Activated CD4-positive, alpha-beta T cell treated with anti-CD3 and anti-CD28 coated beads, Interleukin-2, amount 10 ng/mL, durations not matched to agents 7 days and 5 days (primary cell): ENCODE data around the gene SYNM. TPM values are rescaled to one million over a fixed set of nuclear protein-coding genes. Genes with fewer than 3 reads are reported as not detected.

Source experiments
- CTCF ChIA-PET: fragments of 350-600 bp; sonication (Branson Sonifier 250); formaldehyde crosslinking; loops from one replicate; lab custom pipeline; 2021; ENCODE audit warnings: antibody characterized with exemption; lab: Charles Lee
- POLR2A ChIA-PET: fragments of 350-600 bp; sonication (Branson Sonifier 250); formaldehyde crosslinking; loops from one replicate; lab custom pipeline; 2021; ENCODE audit warnings: antibody characterized with exemption; lab: Charles Lee
- DNase-seq: peaks from one replicate; pipeline ENCODE4 v3.0.0-alpha.2; 2020
- H3K27ac Mint-ChIP-seq: one replicate; pipeline ENCODE4 v1.8.0; 2021; ENCODE audit warnings: mild to moderate bottlenecking, moderate library complexity, mixed read lengths
- H3K27me3 Mint-ChIP-seq: one replicate; pipeline ENCODE4 v1.8.0; 2021; ENCODE audit warnings: mixed read lengths
- H3K36me3 Mint-ChIP-seq: one replicate; pipeline ENCODE4 v1.8.0; 2021; ENCODE audit warnings: low read depth, mixed read lengths
- H3K4me1 Mint-ChIP-seq: one replicate; pipeline ENCODE4 v1.8.0; 2021; ENCODE audit warnings: mixed read lengths
- H3K4me3 Mint-ChIP-seq: one replicate; pipeline ENCODE4 v1.8.0; 2021; ENCODE audit warnings: mild to moderate bottlenecking, moderate library complexity, mixed read lengths
- H3K9me3 Mint-ChIP-seq: one replicate; pipeline ENCODE4 v1.8.0; 2021; ENCODE audit warnings: mixed read lengths
- total RNA-seq, 2 experiments: library from RNA; stranded (reverse); gene quantifications; one replicate each; pipeline ENCODE4 v1.2.3, GENCODE V29; 2021

Gene SYNM
- total RNA-seq, 2 experiments from 2014 or later: 0.08 to 0.12 TPM

DNA sequence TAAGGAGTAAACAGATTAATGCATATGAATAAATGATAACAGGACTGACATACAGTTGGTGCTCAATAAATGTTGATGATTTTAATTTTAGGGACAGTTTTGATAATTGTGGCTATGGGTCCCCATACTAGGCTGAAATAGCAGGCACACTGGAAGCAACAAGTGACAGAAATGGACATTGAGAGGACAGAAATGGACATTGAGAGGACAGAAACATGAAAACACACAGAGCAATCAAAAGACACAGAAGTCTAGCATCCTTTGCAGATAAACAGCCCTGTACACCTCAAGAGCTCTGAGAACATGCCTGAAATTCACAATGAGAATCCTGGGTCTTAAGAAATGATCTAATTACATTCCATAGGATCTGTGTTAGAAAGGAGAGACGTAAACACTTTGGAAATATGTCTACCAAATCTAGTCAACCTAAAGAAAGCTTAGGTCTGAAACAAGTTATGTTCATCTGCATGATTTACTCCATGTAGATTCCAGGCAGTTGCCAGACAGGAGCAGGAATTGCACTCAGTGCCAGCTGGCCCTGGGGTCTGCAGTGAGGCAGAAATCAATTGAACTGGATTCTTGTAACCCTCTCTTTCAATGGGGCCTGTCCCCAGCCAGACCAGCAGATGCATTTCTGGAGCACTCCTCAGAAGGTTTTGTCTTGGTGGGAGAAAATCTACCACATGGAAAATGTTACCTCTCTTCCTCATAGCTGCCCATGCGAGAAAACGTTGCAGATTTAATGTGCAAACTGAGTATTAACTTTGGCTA lies 60.3 kb downstream of the SYNM start:
- ChIA-PET CTCF (no interaction called here), POLR2A (no interaction called here)
- Mint-ChIP-seq H3K4me3 (no peak overlapping the region), H3K27me3 (no peaks in the 10 kb centered on the region), H3K9me3 (no peaks in the 10 kb centered on the region), H3K27ac (no peak overlapping the region), H3K36me3 (no peaks in the 10 kb centered on the region), H3K4me1 (peaks cover 9% of the 10 kb centered on the region)
- no peak for DNase-seq

GRCh38 chr15:99165956-99166689 lies 61.2 kb downstream of the SYNM start:
- no peak for DNase-seq
- no peaks in the 10 kb centered on the region for H3K36me3 Mint-ChIP-seq
- CTCF ChIA-PET: no interaction called here
- H3K4me3 Mint-ChIP-seq: no peak overlapping the region
- peaks cover 9% of the 10 kb centered on the region for H3K4me1 Mint-ChIP-seq
- H3K27ac Mint-ChIP-seq: no peak overlapping the region
- POLR2A ChIA-PET: no interaction called here
- H3K9me3 Mint-ChIP-seq: no peaks in the 10 kb centered on the region
- no peaks in the 10 kb centered on the region for H3K27me3 Mint-ChIP-seq

GRCh38 chr15:99167201-99167600 lies 62.3 kb downstream of the SYNM start:
- Mint-ChIP-seq H3K27me3 (no peaks in the 10 kb centered on the region), H3K4me3 (no peak overlapping the region), H3K36me3 (no peaks in the 10 kb centered on the region), H3K9me3 (no peaks in the 10 kb centered on the region), H3K27ac (no peak overlapping the region), H3K4me1 (peaks cover 9% of the 10 kb centered on the region)
- DNase-seq: no peak
- ChIA-PET CTCF (no interaction called here), POLR2A (no interaction called here)

GRCh38 chr15:99167640-99168039 lies 62.8 kb downstream of the SYNM start:
- Mint-ChIP-seq H3K4me1 (peaks cover 9% of the 10 kb centered on the region), H3K36me3 (no peaks in the 10 kb centered on the region), H3K9me3 (no peaks in the 10 kb centered on the region), H3K27ac (no peak overlapping the region), H3K4me3 (no peak overlapping the region), H3K27me3 (no peaks in the 10 kb centered on the region)
- ChIA-PET CTCF (no interaction called here), POLR2A (no interaction called here)
- no peak for DNase-seq

- H3K4me3 Mint-ChIP-seq: no peak overlapping the region
- CTCF ChIA-PET: no interaction called here
- POLR2A ChIA-PET: no interaction called here
- H3K36me3 Mint-ChIP-seq: no peaks in the 10 kb centered on the region
- H3K27me3 Mint-ChIP-seq: no peaks in the 10 kb centered on the region
- H3K27ac Mint-ChIP-seq: no peak overlapping the region
- no peaks in the 10 kb centered on the region for H3K9me3 Mint-ChIP-seq
- peaks cover 2% of the 10 kb centered on the region for H3K4me1 Mint-ChIP-seq
- no peak for DNase-seq
Observed at GRCh38 chr15:99168601-99169580, 64.0 kb downstream of the SYNM start.

DNA sequence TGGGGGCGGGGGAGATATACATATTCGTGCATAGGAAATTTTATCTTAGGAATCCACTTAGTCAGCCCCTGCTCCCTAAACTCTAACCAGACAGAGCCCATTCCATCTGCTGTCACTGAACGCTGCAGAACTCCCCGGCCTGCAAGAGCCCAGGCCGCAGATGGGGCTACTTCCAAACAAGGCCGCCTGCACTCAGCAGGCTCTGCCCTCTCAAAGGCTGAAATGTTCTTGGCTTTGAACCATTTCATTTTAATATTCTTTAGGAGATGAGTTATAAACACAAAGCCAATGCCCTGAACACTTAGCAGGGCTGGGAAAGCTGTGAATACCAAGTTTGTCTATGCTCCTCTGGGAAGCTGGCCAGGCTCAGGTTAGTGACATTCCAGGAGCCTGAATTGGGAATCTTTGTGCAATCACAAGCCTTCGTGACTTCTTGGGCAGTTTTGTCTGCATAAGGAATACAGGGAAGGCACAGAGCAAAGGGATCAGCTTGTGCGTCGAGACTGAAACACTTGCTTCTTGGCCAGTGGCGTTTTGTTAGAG lies 65.0 kb downstream of the SYNM start:
- Mint-ChIP-seq H3K27ac (no peak overlapping the region), H3K9me3 (no peaks in the 10 kb centered on the region), H3K36me3 (no peaks in the 10 kb centered on the region), H3K4me3 (no peak overlapping the region), H3K4me1 (no peaks in the 10 kb centered on the region), H3K27me3 (no peaks in the 10 kb centered on the region)
- DNase-seq: no peak
- POLR2A ChIA-PET: no interaction called here
- CTCF ChIA-PET: no interaction called here

DNA sequence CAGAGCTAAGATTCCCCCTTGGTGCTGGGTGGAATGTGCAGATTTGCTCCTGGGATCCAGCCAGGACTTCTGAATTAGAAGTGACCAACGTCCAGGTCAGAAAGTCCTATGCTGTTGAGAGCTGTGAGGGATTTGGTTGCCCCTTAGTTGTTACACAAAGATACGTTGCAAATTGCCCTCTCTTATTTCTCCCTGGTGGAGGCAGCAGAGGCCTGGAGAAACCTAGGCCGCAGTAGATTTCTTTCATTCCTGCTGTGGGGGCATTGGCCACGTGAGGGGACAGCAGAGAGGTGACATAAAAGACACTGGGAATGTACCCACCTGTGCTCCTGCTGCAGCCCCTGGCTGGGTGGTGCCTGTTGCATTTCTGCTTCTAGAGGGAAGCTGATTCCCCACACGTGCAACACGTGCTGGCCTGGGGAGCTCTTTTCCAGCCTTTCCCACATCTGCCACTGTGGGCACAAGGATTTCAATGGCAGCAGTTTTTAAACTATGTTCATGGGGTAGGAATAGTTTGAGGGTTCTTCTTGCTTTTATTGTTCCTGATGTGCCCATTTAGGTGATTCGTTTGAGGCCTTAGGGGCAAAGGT lies 65.7 kb downstream of the SYNM start:
- ChIA-PET POLR2A (no interaction called here), CTCF (no interaction called here)
- DNase-seq: no peak
- no peak overlapping the region for H3K27ac Mint-ChIP-seq
- H3K36me3 Mint-ChIP-seq: no peaks in the 10 kb centered on the region
- no peaks in the 10 kb centered on the region for H3K27me3 Mint-ChIP-seq
- H3K4me3 Mint-ChIP-seq: no peak overlapping the region
- H3K9me3 Mint-ChIP-seq: no peaks in the 10 kb centered on the region
- H3K4me1 Mint-ChIP-seq: no peaks in the 10 kb centered on the region

GRCh38 chr15:99172171-99172570 lies 67.3 kb downstream of the SYNM start:
- Mint-ChIP-seq H3K27me3 (no peaks in the 10 kb centered on the region), H3K4me1 (no peaks in the 10 kb centered on the region), H3K27ac (no peak overlapping the region), H3K36me3 (no peaks in the 10 kb centered on the region), H3K9me3 (no peaks in the 10 kb centered on the region), H3K4me3 (no peak overlapping the region)
- ChIA-PET CTCF (no interaction called here), POLR2A (no interaction called here)
- DNase-seq: no peak

DNA sequence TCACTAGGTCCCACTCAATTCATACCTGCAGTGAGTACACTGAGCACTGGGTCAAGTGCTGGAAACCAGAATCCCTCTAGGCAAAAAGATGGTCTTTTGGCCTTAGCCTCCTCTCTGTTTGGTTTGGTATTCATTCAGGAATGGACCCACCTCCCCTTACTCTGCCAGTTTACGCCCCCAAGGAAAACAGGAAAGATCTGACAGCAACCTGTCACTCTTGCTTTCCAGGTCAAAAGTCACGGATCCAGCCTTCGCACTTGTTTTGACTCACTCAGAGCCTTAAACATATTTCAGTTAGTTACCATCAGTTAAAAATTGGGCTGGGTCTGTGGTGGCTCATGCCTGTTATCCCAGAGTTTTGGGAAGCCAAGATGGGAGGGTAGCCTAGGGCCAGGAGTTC lies 68.1 kb downstream of the SYNM start:
- Mint-ChIP-seq H3K9me3 (no peaks in the 10 kb centered on the region), H3K4me1 (no peaks in the 10 kb centered on the region), H3K27ac (no peak overlapping the region), H3K4me3 (no peak overlapping the region), H3K27me3 (no peaks in the 10 kb centered on the region), H3K36me3 (no peaks in the 10 kb centered on the region)
- POLR2A ChIA-PET: no interaction called here
- no peak for DNase-seq
- CTCF ChIA-PET: no interaction called here

DNA sequence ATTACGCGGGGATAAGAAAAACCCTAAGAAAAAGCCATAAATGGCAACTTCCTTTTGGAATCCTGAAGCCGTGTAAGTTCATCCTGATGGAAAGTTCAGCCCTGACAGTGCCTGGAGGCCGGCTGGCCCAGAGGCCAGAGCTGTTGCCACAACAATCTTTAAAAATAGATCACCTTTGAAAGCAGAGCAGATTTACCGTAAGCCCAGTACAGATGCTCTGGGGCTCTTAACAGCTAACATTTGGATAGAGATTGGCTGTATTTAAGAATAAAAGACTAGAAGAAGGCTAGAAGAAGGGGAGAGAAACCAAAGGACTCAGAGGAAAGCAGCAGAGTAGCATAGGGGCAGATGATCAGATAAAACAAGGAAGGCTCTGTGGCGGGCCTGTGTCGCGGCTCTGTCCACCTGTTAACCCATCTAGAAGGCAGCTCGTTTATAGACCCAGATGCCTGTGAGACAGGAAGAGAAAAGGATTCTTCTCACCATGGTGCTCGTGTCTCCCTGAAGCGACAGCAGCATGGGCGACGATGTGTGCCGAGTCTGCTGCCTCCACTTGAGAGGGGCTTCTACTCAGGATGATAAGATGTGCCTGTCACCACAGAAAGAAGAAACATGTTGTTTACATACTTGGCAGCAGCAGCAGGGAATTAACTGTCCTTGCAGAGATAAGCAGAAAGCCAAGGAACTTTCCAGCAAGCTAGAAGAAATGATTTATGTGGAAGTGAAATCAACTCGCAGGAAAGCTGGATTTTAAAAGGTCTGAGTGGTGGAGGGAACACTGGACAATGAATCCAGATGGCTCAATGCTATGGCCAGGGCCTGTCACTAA lies 69.9 kb downstream of the SYNM start:
- DNase-seq: no peak
- Mint-ChIP-seq H3K36me3 (no peaks in the 10 kb centered on the region), H3K9me3 (no peaks in the 10 kb centered on the region), H3K4me3 (no peak overlapping the region), H3K27ac (no peak overlapping the region), H3K27me3 (no peaks in the 10 kb centered on the region), H3K4me1 (no peaks in the 10 kb centered on the region)
- ChIA-PET CTCF (interaction anchor here (0.6 to 1.3 kb wide), 3 partner anchors 13 to 108 kb away, joined by 3 to 5 read pairs (median 3); no protein-coding TSS in a partner anchor), POLR2A (no interaction called here)

DNA sequence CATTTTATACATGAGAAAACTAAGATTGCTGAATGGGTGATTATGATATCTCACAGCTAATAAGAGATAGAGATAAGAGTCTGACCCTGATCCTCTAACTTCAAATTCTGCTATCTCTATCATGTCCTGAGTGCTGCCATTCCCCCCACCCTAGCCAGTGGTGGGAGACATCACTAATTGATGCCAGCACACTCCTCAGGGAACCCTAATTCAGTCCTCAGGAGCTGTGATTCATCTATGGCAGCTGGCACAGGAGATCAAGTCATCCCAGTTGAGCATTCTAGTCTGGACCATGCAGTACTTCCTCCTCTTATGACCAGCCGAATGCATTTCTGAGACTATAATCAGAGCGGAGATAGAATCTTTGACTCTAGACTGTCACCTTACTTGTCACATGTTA lies 71.9 kb downstream of the SYNM start:
- no peak for DNase-seq
- Mint-ChIP-seq H3K27ac (no peak overlapping the region), H3K36me3 (no peaks in the 10 kb centered on the region), H3K27me3 (no peaks in the 10 kb centered on the region), H3K4me1 (no peaks in the 10 kb centered on the region), H3K4me3 (no peak overlapping the region), H3K9me3 (no peaks in the 10 kb centered on the region)
- CTCF ChIA-PET: no interaction called here
- POLR2A ChIA-PET: no interaction called here

GRCh38 chr15:99177679-99178078 lies 72.8 kb downstream of the SYNM start:
- Mint-ChIP-seq H3K9me3 (no peaks in the 10 kb centered on the region), H3K27ac (no peak overlapping the region), H3K27me3 (no peaks in the 10 kb centered on the region), H3K36me3 (no peaks in the 10 kb centered on the region), H3K4me3 (no peak overlapping the region), H3K4me1 (no peaks in the 10 kb centered on the region)
- POLR2A ChIA-PET: no interaction called here
- CTCF ChIA-PET: interaction anchor here (1.3 kb wide), 1 partner anchor 101 kb away, joined by 4 read pairs; no protein-coding TSS in a partner anchor
- DNase-seq: no peak
